Fibroblast of peridontal ligament (primary cell): Measurements from ENCODE around the gene DOCK9.

Source experiments
- DNase-seq: peaks from one replicate; pipeline ENCODE4 v3.0.0-alpha.2; 2010; ENCODE audit errors: extremely low read depth

The DOCK9 gene

DNA sequence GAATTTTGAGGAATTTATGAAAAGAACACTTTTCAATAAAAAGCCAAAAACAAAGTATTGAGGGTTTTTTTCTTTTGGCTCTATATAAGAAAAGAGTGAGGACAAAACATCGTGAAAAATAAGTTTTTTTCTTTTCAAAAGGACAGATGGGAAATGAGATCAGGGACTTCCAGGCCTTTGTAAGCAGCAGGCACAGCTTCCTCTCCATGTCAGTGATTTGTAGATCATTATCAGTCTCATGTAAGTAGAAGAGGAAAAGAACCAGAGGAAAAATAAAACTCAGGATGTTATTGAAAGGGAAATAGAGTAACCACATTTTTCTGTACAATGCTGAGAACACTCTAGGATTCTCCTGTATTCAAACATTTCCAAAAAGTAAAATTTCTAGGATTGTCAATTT, 29.9 kb downstream of the DOCK9 start:
- DNase-seq: no peak

DNA sequence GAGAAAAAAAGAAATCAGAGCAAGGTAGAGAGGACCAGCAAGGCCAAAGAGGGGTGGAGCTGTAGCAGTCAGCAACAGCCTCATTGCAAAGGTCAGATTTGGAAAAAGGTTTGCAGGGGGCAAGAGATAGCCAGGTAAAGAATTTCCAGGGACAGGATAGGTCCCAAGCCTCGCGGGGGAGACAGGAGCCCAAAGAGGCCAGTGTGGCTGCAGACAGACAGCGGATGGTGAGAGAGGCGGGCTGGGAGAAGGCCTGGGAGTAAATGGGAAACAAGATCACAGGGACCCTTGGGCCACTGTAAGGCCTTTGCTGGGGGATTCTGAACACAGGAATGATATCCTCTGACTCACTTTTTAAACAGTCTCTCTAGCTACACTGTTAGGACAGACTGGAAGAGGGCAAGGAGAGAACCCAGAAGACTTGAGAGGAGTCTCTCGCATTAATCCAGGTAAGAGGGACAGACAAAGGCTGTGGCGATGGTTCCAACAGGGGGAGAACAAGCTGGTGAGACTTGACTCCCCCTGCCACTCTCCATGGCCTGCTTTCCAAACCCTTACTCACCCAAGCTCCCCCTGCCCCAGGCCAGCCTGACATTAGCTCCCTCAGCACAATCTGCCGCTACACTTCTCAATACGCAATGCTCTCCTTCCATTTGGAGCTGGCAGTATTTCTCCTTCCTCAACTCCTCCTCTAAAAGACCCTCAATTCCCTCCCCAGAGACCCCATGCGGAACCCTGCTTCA, 31.8 kb downstream of the DOCK9 start:
- no peak for DNase-seq

DNA sequence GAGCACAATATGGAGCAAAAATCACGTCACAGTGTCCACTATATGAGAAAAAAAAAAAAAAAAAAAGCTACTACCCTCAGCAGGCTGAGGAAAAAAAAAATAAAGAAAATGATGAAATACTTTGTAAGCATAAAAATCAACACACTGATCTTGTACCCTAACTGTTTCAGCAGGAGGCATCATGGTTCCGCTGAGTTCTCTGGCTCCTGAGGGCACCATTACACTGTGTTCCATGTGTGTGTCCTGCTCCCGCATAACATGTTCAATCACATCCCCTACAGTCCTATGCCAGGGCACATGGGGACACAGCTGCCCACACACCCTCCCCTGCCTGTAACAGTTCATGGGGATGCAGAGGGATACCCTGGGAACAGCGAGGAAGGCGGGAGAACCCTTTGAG, 33.5 kb downstream of the DOCK9 start:
- DNase-seq: peak; percentile 5

DNA sequence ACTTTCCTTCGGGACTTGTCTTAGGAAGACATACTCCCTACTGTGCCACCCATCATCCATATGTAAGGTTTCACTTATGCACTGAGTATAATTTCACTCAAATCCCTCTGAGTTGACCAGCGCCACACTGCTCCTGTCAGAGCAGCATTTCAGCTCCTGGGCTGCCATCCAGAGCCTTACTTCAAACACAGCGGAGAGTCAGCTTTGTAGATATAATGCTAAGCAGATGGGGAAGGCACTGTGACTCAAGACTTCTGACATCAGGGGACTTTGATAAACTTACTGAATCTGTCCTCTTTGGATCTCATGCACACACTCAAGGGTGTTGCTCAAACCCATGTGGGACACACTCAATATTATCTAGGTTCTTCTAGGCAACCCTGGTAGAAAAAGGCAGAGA, 34.9 kb downstream of the DOCK9 start:
- DNase-seq: peak; percentile 57

DNA sequence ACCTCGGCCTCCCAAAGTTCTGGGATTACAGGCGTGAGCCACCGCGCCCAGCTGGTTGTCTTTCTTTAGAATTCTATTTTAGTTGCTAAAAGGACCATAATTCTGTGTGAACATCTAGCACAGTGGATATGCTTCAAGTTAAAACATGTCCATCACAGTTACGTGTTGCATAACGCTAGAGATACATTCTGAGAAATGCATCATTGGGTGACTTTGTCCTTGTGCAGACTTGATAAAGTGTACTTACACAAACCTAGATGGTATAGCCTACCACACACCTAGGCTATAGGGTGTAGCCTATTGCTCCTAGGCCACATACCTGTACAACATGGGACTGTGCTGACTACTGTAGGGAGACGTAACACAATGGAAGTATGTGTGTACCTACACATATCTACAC, 35.4 kb downstream of the DOCK9 start:
- DNase-seq: no peak

DNA sequence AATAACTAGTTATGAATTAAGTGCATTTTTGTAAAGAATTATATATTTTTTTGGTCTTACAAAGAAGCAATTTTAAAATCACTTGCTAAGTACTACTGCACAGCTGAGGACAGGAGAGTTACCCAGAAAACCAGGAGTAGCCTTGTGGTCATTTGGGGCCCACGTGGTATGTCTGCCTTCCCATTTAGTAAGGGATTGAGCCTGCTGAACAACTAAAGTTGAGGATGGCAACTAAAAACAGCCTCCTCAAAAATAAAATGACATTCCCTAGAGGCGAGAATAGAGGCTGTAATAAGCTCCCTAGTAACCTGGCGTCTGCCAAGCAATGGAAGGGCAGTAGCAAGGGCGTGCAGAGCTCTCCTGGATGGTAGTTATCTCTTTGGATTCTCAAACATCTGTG, 36.3 kb downstream of the DOCK9 start:
- DNase-seq: no peak

DNA sequence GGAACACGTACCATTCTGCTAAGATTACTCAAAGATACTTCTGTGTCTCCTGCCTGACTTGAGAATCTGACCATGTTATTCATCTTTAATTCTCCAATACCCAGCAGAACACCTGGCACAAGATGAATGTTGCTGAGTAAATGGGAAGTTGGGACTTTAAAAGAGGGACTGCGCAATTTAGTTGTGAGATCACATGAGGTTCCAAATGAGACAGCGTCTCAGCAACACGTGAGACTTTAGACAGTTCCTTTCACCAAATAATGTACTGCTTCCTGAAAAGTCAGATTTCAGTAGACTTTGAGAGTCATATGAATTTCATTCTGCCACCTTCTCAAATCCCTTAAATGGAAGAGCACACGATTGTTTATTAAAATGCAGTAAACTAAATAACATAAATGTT, 36.7 kb downstream of the DOCK9 start:
- DNase-seq: no peak

DNA sequence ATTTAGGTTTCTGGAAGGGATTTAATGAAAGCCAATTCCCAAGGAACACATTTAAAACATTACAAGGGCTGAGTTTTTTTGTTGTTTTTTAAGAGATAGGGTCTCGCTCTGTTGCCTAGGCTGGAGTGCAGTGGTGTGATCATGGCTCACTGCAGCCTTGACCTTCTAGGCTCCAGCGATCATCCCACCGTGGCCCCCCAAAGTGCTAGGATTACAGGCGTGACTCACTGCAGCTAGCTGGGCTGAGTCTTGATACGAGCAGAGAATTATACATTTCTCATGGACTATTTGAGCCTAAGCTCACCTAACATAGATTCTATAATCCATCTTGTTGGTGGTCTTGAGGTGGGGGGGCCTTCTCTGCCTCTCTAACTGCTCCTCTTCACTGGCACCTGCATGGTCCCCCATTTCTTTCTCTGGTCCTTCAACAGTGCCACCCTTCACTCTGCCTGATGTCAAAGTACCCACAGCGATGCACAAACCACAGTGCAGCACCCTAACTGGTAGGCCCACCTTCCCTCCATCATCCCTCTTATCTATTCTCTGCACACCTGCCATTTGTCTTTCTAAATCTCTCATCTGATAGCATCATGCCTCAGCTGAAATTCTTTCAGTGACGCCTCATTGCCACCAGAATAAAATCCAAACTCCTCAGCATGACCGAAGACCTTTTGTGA, 37.4 kb downstream of the DOCK9 start:
- no peak for DNase-seq

DNA sequence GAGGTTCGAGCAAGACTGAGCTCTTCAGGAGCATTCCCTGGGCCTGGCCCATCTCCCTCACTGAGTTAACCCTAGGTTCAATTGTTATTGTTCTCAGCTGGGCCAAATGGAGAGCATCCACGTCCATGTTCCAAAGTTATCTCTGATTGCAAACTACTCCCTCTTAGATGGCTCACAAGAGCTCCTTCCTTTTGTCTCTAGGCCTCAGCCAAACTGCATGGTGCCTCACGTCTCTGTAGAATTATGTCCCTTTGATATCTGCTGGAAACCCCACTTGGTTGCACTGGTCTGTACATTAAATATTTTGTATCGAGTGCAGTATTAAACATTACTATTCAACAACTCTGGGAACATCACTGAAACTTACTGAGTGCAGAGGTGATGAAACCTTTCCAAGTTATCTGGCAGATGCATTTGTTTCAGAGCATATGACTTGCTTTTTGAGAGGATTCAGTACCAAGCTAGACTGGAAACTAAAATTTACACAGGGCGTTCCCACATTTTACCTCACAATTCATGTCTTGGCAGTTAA, 38.1 kb downstream of the DOCK9 start:
- DNase-seq: no peak

DNA sequence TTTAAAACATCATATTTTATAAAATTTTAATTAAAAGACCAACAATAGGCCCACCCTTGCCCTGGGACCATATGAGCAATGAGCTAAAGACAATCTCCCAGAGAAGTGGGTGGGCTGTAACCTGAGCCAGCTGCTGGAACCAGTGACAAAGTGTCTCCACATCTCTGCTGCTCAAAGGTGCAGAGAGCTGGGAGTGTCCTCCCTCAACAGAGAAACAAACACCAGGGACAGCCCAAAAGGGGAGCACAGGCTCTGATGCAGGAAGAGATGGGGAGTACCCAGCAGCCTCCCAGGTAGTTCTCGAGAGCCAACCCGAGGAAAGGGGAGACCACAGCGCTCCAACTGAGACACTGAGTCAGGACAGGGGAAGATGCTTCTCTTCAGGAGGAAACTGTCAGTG, 39.1 kb downstream of the DOCK9 start:
- no peak for DNase-seq

DNA sequence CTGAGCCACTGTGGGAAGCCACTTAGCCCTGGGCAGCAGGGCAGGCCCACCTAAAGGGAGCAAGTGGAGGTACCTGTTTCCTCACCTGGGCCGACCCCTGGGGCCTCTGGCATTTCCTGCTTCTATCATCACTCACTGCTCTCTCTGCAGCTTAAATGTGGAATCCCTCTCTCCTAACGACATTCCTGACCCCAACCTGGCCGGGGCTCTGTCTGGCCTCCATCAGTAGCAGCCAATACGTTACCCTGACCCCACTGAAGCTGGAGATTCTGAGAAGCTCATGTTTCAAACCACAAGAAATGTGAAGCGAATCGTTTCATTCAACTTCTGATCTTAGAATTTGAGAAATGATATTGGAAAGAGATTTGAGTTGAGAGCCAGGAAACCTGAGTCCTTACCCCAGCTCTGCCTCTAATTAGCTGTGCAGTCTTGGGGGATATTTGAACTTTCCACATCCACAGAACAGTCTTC, 39.9 kb downstream of the DOCK9 start:
- DNase-seq: peak; percentile 70

DNA sequence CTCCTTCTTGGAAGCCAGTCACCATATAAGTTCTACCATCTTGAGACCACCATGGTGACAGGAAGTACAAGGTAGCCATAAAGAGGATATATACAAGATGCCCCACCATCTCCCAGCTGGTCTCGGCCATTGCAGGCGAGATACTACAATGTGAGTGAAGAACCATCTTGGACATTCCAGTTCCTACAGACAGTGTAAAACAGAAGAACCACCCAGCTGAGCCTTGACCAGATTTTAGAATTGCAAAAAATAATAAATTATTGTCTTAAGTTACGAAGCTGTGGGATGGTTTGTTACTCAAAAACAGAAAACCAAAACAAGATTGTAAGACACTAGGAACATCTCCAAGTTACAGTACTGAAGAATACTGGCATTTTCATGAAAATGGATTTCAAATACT, 43.6 kb downstream of the DOCK9 start:
- DNase-seq: no peak

DNA sequence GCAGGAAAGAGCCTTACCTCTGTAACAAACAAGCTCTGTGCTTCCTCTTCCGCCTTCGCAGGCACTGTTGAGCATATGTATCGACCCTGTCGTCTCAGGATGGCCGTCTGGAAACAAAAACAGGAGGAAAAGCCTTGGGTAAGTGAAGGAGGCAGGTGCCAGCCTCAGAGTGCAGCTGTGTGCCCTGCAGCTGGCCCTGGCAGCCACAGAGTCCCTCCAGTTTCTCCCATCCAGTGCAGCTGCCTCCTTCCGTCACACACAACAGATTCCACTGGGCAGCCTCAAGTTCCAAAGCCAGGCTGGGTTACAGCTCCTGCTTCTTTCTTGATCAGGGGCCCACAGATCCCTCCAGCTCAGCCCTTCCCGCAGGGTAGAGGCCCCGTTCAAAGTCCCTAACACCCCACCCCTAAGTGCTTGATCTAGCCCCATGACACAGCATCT, 47.7 kb downstream of the DOCK9 start:
- DNase-seq: no peak

DNA sequence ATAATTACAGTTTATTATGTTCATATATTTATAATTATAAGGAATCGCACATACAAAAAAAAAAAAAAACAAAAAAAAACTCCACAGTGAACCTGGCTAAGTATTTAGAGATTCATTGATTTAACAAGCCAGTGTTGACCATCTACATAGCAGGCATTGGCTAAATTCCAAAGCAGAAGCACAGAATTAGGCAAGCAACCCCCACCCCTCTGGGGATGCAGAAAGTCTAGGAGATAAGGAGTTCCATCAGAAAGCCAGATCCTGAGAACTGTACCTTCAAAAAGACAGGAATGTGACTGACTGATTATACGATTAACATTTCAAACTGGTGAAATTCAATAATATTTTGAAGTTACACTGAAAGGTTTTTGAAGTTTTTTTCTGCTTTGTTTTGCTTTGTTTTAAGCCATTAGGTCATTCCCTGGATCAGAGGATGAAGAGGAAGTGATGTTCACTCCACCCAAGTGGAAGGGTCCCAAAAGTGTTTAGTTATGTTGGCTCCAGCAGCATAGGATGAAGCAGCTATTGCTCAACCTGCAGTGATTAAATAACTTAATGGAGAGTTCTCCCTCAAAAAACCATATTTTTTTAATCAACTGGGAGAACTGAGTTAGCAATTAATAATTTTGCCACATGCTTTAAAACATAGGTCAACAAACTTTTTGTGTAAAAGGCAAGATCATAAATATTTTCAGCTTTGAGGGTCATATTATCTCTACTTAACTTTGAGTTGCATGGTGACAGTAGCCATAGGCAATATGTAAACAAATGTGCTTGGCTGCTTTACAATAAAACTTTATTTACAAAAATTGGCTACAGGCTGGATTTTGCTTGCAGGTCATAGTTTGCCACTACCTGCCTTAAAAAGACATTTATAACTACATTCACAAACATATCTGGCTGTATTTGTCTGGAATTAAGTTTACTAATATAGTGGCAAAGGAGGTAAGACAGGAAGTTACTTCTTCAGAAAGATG, 49.6 kb downstream of the DOCK9 start:
- peak; percentile 88 for DNase-seq

DNA sequence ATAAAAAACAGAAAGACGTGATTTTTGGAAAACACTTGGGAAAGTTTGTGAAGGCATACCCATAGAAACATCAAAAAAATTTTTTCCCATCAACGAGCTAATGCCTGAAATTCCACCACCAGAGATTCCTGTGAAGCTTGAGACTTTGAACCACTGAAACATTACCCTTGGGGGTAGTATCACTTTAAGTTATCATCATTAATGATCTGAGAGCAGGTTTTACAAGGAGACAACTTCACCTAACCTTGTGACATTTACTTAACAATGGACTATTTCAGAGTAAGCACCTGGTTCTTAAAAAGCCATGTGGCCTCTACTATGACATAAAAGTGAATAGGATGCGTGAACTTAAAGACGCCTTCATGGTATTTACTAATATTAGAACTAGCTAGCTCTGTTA, 51.9 kb downstream of the DOCK9 start:
- DNase-seq: no peak

DNA sequence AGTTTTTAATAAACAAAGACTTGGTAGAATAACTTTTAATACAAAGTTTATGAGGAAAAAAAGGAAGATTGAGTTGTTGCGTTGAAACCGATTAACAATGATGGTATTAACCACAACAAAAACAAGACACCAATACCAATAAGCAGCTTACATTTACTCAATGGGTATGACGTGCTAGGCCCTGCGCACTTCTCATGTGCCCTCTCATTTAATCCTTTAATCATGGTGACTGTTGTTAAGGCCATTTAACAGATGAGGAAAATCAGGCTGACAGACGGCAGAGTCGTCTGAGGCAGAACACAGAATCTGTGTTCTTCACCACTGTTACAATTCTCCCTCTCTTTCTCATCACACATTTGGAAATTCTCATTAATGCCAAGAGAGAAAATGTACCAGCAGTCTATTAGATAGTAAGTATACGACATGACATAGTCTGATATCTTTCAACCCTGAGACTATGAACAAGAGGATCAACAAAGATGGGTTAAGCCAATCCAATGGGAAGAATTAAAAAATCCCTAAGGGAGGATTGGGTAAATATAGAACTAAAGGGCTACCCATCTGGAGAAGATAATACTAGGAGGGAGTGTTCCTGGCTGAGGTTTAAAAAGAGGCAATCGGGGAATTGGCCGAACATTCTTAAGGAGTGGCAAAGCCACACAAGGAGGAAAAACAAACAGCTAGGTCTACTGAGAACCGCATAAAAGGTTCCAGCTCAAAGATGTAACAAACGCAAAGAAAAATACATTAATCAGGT, 54.0 kb downstream of the DOCK9 start:
- DNase-seq: peak; percentile 43

DNA sequence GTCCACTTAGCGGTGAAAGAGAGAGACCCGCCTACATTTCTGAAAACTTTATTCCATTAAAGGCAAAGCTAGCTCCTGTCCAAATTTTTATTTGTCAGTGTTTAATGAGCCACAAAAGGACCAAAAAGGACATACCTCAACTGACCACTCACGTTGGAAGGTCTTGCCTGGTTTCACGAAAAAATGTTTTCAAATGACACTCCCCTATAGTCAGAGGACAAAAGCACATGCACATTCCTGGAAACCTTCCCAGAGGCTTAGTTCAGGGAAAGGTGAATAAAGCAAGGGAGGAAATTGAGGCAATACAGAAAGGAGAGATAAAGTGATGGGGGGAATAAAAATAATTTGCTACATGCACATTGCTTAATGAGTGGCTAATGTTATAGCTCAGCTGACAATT, 55.6 kb downstream of the DOCK9 start:
- DNase-seq: no peak

DNA sequence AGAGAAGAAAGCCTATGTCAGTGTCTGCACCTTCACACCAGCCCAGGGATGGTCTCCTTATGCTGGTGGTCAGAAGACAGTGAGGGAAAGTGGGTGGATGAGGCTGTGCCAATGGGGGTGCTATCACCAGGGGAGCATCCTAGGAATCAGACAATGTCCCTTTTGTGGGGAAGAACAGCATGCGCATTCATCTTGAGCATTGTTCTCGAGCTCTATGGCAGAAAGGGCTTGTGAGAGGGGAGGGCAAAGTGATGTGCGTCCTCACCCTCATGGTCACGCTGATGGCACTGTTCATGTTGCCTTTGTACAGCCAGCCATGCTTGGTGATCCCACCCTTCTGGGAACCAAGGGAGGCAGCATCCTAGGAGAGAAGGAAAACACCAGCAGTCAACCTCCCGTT, 56.1 kb downstream of the DOCK9 start:
- no peak for DNase-seq

DNA sequence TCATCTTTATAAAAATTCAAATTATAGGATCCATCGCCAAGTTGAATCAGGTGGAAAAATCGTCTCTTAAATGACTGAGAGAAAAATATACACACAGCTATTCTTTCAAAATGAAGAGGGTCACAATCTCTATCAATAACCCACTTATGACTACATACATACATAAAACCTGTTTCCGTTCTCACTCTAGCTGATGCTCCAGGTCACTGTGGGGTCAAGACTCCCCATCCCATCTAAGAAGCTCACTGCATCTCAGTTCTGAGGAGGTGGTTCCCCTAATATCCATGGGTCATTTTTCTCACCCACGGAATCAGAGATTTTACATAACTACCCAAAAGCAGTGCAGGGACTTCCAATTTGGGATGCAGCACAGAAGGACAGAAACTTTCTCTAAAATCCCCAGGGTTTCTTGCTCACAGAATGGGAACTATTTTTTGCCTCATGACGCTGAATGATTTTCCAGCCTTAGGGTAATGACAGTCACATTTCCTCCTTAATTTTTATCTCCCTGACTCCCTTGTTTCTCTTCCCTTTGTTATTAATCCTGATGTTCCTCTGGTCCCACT, 56.8 kb downstream of the DOCK9 start:
- DNase-seq: no peak

DNA sequence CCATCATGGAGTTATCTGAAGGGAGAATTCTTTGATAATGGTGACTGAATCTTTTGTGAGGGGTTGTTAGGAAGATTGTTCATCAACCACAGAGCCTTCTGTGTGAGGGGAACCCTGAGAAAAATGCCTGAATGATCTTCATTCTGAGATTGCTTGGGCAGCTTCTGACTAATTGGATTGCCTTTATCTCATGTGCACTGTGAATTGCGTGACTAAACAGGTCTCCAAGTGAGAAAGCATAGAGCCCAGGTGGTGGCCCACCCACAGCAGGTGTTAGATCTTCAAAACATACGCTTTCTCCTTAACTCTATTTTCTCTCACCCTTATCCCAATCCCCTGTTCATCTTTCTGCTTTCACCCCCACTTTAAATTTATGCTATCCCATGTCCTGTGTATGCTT, 58.3 kb downstream of the DOCK9 start:
- no peak for DNase-seq

DNA sequence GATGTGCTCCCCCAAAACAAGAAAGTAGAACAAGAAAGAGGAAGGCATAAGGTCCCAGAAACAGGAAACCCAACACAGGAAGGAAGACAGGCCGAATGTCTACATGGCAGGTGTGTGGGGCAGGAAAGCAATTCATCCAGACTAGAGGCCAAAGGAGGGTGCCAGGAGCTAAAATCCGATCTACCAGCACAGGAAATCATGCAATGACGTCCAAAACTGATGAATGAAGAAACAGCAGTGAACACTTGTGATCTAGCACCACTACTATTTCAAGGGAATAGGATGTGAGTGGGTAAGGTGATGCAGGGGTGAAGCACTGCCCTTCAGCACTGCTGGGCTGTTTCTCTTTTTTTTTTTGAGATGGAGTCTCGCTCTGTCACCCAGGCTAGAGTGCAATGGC, 59.1 kb downstream of the DOCK9 start:
- DNase-seq: no peak
